Measurements from ENCODE around the gene SGPP2. TPM values are rescaled to one million over a fixed set of nuclear protein-coding genes. Genes with fewer than 3 reads are reported as not detected.

Gene SGPP2
- total and polyA plus RNA-seq, 2 donors (not counting 3 experiments of a cell fraction or from before 2014, with no cell fraction given) = not detected

- intact Hi-C loops (cut with micrococcal nuclease) = no loop called here
- no peaks in the 10 kb centered on the region for H3K9me3 ChIP-seq (replicated peaks; ENCODE audit: control insufficient read depth, insufficient read depth, low read length)
- no peak overlapping the region for H3K4me3 ChIP-seq (replicated peaks in 1 of 3; ENCODE audit: insufficient read depth in 1 of 3, low read depth in 1 of 3, low read length in 3 of 3)
- no peak for DNase-seq (ENCODE audit: low read depth, low spot score)
- H3K9ac ChIP-seq (replicated peaks; ENCODE audit: extremely low read depth, insufficient read depth, low read length) = no peak overlapping the region
- H3K27me3 ChIP-seq (ENCODE audit: control insufficient read depth in 2 of 2, insufficient read depth in 2 of 2, low read length in 2 of 2) = no peaks in the 10 kb centered on the region
- POLR2A ChIA-PET = no interaction called here
- no peaks in the 10 kb centered on the region for H4K20me1 ChIP-seq (replicated peaks; ENCODE audit: control insufficient read depth, extremely low read depth, insufficient read depth, low read length)
- no peaks in the 10 kb centered on the region for H3K4me1 ChIP-seq (ENCODE audit: control insufficient read depth, extremely low read depth, insufficient read depth, low read length)
- CTCF ChIA-PET = interaction anchor here (1.1 to 1.7 kb wide), 3 partner anchors 9 to 287 kb away, joined by 4 to 8 read pairs (median 5); no protein-coding TSS in a partner anchor
- dilution Hi-C loops (cut with MboI; ENCODE audit: extremely low pct_ligation_motif_present, low sequenced_read_pairs) = no loop called here
- BruUV-seq (replicated peaks) = no TSS peak
- no peaks in the 10 kb centered on the region for H3K79me2 ChIP-seq (ENCODE audit: control insufficient read depth, insufficient read depth, low read length)
- H3K36me3 ChIP-seq (ENCODE audit: control insufficient read depth in 2 of 2, extremely low read depth in 1 of 2, insufficient read depth in 2 of 2, low read length in 2 of 2) = peaks cover 0 to 2% of the 10 kb centered on the region in 2 experiments
- H3K4me2 ChIP-seq (ENCODE audit: insufficient read depth, low read length) = no peak overlapping the region
- TF ChIP-seq JUN (IDR thresholded peaks at IDR 0.05; ENCODE audit: borderline replicate concordance, insufficient read depth, insufficient read length, low read depth) (no peak), POLR2A (IDR thresholded peaks at IDR 0.05; ENCODE audit: low read depth, low read length) (no peak), MYC (IDR thresholded peaks at IDR 0.05; ENCODE audit: low read depth, low read length) (no peak), FOS (IDR thresholded peaks at IDR 0.05; ENCODE audit: borderline replicate concordance, insufficient read depth, low read length) (no peak), POLR2AphosphoS5 (IDR thresholded peaks at IDR 0.05; ENCODE audit: insufficient read depth, low read depth, low read length) (no peak), MAX (IDR thresholded peaks at IDR 0.05; ENCODE audit: insufficient read depth, insufficient read length) (no peak), CTCF (IDR thresholded peaks at IDR 0.05; ENCODE audit: extremely low read depth in 1 of 2, insufficient read depth in 1 of 2, low read depth in 1 of 2, low read length in 2 of 2) (no peak), GATA2 (IDR thresholded peaks at IDR 0.05; ENCODE audit: insufficient read depth, insufficient read length, low read depth, low read length) (no peak), EZH2 (IDR thresholded peaks at IDR 0.05; ENCODE audit: borderline replicate concordance, low read depth, low read length, severe bottlenecking) (no peak)
- FAIRE-seq = no peak
- no peak overlapping the region for H3K27ac ChIP-seq (ENCODE audit: insufficient read depth, low read depth, low read length)
- no peaks in the 10 kb centered on the region for H3K9me1 ChIP-seq (replicated peaks; ENCODE audit: control insufficient read depth, extremely low read depth, insufficient read depth, low read length)
- H2AFZ ChIP-seq (ENCODE audit: low read depth, low read length) = no peak overlapping the region
Measured at GRCh38 chr2:222604749-222605515, 180.6 kb downstream of the SGPP2 start.
